Activated CD8-positive, alpha-beta memory T cell treated with anti-CD3 and anti-CD28 coated beads for 4 hours (primary cell): Measurements from ENCODE around the gene SLC37A1.

Experiments used
- DNase-seq, 2 donors: peaks; one replicate each; pipeline ENCODE4 v3.0.0-alpha.2; 2020; ENCODE audit warnings: low read depth in 2 of 2

SLC37A1 gene

DNA sequence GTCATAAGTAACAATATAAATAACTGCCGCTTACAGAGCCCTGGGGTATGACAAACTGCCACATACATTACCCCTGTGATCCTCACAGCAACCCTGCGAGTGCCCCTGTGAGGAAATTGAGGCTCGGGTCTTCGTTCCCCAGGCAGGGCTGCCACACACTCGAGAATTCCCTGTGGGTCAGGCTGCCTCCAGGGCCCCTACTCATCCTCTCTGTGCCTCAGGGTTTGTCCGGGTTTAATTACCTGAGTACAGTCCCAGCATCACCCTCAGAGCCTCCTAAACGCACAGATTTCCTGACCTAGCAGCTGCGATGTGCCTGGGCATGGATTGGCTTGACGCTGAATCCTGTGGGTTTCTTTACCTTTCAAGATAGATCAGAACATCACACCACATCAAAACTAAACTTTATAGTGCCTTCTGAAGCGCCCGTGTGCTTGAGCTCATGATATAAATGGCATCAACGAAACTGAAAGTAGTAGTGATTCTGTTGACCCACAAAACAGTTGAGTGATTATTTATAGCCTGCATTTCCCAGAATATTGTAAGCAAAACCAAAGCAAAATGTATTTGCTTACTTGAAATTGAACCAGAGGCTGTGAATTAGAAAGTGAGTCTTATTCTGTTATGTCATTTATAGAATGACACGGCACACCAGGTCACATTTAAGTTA is 14.0 kb downstream of the SLC37A1 start:
- no peak for DNase-seq

DNA sequence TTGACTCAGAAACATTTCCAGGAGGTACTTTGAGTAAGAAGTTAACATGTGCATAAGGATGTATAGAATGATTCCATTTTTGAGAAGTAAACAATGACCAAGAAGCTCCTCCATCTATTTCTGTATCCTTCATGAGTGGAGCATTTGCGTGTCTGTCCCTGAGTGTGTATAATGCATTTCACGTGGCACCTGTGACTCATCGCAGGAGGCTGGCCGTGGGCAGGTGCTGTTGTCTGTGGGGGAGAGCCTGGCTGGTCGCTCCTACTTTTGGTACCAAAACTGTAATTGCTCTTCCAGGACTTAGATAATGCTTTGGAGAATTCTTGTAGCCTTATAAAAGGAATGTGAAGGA is 16.5 kb downstream of the SLC37A1 start:
- DNase-seq, result no peak

DNA sequence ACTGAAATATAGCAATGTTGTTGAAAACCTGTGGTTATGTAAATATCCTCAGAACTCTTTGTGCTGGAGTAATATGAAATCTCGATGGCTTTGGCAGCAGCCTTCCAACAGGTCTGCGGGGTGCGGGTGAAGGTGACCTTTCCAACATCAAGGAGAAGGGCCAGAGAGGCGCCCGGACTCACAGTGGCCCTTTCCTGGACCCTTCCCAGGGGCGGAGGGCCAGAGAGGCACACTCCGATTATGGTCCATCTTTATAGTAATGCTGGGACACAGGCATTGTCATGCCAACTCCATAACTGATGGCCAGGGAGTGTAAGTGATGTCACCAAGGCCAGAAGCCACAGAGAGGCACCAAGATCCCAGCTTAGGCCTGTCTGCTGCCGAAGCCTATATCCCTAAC is 18.1 kb downstream of the SLC37A1 start:
- no peak for DNase-seq

DNA sequence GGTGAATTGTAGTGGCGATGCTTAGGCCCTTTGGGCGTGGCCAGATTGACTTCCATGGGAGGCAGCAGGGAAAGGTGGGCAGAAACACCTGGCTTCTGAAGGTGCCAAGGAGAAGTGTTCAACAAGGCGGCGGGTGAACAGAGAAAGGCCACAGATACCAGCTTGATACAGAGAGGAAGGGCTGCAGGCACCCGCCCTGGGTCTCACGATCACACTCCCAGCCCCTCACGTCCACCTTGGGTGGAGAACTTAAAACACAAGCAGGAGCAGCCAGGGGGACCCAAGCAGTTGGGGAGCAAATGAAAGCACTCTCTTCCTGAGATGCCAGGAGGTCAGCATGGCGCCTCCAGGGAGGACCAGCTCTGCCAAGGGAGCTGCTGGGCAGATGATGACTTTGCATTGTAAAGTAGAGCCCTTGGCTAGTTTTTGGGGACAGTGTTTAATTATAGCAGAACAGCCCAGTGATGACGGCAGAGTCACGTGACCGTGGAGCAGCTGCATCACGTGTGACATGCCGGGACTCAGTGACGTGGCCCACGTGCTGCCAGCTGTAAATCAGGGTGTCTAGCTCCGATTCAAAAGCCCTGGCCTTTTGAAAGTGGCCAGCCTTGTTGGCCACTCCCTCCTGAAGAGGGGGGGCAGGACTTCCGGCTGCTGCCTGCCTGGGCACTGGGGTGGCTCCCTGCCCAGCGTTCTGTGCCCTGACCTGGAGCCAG is 19.0 kb downstream of the SLC37A1 start:
- DNase-seq, result no peak

DNA sequence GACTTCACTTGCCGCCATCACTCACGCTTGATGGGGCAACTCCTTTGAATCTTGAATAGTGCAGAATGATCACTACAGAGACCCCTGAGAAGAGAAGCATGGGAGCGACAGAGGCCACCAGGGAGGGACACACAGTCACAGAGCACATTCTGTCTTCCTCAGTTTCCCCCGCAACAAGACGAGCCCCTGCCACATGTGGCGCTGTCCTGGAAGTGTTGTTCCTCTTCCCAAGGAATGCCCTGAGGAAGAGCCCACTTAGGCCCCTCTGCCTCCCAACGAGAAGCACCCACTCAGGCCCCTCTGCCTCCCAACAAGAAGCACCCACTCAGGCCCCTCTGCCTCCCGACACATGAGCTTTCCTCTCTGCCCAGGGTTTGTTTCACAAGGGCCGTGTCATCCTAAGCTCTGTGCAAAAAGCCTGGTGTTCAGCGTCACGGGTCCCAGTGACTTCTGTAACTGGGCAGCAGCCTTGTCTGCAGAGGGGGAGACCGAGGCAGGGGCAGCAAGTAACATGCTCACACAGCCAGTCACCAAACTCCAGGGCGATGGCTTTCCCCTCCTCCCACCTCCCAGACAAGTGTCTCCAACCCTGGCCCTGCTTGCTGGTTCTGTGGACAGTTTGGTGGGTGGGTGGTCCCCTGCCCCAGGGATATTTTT is 19.8 kb downstream of the SLC37A1 start:
- no peak for DNase-seq

DNA sequence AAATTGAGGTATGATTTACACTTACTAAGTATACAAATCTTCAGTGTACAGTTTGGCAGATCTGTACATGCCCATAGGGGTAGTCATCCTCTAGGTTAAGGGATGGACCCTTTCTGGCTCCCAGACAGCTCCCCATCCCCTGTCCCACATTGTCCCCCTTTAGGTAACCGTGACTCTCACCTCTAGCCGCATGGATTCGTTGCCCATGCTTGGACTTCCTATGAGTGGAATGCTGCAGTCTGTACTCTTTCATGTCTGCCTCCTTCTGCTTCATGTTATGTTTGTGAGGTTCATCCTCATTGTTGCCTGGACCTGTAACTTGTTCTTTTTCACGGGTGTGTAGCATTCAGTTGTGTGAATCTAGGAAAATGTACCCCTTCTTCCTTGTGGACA is 20.3 kb downstream of the SLC37A1 start:
- no peak for DNase-seq

DNA sequence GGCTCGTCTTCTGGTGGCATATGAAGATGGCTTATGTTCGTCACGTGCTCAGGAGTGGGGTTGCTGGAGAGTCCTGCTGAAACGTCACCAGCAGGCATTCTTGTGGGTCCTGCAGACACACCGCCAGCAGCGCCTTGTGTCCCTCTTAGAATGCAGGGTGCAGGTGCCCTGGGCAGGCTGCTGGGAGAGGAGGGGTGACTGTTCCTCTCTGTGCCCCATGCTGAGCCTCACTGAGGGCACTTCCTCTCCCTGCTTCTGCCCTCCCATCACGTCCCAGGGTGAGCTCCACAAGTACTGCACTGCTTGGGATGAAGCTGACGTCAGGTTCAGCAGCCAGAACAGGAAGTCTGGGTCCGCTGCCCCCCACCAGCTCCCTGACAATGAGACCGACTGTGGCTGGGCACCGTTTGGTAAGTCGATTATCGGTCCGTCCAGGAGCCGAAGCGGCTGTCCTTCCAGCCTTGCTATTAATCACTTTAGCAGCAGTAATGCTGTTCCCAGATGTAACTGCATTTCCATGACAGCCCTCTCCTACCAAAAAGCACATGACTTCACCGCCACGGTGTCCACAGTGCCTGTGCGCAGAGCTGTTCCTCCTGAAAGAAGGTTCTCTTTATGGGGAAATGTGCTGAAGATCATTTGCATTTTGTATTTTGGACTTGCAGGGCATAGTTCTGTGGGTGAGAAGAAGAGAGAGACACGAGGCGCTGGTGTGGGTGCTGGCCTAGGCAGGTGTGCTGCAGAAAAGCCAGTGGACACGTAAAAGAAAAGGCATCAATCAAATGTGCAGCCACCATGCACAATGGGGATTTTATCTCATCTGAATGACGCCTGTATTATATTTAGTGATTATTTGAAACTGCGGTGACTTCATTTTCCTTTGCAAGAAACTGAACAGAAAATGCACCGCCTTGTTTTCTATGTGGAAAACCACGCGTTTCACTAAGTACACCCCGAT is 21.0 kb downstream of the SLC37A1 start:
- DNase-seq, result no peak

DNA sequence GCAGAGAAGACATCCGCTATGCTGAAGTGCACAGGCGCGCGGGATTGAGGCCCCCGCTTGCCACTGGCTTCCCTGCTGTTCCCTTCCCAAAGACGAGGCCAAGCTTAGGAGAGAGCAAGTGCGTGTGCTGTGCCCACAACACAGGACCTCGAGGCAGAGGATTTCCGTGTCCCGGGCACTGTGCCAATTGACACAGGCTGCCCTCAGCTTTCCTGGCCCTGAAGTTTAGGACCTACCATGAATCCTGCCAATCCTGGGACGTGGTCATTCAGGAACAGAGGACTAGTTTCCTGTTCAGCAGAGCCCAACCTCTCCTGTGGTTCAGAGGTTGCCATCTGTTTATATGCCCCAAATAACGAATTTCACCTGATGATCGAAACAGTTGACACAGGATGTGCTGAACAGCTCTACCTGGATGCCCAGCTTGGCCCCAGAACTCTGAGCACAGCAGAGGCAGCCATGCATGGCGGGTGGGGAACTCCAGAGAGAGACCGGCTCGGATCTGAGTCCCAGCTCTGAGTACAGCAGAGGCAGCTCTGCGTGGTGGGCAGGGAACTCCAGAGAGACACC is 22.0 kb downstream of the SLC37A1 start:
- no peak for DNase-seq

DNA sequence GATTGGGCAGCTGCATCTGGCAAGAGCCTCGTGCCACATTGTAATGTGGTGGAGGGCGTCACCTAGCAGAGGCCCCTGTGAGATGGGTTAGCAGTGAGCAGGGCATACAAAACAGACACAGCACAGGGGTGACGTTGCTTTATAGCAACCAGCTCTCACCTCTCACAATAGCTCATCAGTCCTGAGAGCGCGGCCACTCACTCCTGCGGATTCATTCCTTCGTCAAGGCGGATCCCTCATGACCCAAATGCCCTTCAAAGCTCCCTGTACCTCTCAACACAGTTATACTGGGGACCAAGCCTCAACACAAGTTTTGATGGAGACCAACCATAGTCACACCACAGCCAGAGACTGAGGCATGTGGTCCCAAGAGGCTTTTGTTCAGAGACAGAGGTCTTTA is 22.9 kb downstream of the SLC37A1 start:
- DNase-seq, result no peak

DNA sequence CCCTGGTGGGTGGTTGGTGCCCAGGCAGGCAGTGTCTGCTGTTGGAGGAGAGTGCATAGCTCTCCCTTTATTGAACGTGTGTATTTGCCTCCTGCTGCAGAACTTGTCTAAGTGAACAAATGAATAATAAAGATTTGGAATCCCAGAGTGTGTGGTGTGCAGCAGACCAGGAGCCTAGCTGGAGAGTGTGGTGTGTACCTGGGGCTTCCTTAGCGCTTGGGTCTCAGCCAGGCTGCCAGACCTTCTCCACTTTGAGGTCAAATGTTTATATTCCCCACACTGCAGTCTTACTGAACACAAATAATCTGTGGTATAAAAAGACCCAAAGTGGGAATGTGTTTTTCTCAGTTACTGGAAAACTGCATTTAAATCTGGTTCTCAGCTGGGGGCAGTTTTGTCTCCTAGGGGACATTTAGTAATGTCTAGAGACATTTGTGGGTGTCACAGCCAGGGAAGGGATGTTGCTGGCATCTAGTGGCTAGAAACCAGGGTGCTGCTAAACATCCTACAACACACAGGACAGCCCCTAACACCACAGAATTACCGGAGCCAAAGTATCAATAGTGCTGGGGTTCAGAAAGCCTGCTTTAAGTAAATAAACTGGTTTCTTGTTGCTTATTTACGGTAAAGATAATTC is 23.6 kb downstream of the SLC37A1 start:
- DNase-seq, result no peak

DNA sequence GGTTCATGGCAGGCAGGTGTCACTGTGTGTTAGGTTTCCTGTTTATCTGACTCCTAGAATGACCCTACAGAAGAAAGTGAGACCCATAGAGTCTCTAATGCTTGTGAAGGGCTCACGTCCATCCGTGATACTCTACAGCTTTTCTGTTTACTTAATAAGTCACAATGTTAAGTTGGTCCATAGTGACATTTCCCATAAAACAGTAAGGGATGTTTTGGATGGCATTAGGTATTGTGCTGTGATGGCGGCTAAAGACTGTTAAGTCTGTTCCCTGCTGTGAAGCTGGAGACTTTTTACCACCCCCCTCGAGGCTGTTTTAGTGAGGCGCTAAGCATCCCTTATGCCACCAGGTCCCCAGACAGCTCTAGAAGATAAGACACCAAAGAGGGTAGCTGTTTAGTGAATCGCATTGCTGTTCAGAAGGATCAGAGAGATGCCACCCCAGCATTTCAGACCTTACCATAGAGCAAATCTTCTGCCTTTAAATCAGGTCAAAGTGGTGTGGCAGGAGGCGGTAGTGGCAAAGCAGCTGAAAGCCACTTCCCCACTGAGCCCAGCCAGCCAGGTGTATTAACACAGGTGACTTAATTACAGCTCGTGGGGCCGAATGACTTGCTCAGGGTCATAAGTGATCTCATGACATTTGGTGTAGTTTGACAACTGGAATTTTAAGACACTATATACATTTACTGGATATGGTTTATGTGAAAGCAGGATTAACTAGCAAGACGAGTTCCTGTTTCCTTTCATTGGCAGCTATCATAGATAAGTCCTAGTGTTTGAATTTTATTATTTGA is 25.0 kb downstream of the SLC37A1 start:
- DNase-seq, result no peak

DNA sequence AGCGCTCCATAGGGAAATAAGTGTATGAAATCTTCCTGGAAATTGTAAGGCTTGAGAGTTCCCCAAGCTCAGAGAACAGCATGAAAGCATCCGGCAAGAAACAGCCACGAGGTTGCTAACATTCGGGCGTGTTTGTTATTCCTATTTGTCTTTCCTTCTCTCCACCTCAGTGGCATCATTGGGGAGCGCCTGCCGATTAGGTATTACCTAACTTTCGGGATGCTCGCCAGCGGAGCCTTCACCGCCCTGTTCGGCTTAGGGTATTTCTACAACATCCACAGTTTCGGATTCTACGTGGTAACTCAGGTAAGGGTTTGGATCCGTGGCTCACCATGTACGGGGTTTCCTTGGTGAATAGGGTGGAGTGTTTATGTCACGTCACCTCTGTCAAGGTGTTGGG is 25.7 kb downstream of the SLC37A1 start:
- no peak for DNase-seq

DNA sequence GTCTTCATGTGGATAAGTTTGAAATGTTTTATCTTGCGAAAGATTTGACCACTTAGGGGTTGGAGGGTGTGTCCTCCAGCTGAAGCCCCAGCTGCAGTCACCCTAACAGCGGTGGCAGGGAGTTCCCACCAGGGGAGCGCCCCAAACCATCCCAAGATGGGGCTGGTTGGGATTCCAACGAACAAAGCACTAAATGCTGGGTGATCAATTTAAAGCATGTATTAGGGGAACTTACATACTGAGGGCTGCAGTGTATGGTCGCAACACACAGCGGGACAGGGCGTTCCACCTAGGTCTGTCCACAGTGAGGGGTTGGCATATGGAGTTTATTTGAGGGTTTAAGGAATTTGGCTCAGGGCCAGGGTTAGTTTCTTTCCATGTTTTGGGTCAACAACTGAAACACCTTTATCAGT is 26.3 kb downstream of the SLC37A1 start:
- DNase-seq, result no peak

DNA sequence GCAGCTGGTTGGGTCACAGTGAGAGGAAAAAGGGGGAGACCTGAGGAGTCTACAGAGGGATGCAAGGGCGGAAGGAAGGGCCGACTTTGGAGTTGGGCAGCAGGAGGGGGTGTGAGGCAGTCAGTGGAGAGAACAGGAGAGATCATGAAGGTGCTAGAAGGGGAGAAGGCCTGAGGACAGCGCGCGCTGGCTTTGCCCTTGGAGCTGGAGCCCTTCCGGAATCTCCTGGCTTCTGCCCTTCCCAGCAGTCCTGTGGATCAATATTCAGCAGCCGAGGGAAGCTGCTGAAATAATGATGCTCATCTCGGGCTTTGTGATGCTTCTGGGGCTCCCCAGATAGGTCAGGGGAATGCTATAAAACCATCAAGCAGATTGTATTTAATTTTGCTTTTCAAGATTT is 26.7 kb downstream of the SLC37A1 start:
- DNase-seq, result no peak

DNA sequence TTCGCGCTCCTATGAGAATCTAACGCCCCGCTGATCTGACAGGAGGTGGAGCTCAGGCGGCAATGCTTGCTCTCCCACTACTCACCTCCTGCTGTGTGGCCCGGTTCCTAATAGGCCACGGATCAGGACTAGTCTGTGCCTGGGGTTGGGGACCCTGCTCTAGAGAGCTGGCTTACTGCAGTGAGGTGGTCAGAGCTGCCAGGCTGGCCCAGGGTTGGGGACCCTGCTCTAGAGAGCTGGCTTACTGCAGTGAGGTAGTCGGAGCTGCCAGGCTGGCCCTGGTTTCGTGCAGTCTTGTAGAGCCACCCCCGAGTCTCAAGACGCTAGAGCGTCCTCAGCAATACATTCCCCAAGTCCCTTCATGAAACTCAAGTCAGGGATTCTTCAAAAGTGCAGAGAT is 27.5 kb downstream of the SLC37A1 start:
- no peak for DNase-seq

DNA sequence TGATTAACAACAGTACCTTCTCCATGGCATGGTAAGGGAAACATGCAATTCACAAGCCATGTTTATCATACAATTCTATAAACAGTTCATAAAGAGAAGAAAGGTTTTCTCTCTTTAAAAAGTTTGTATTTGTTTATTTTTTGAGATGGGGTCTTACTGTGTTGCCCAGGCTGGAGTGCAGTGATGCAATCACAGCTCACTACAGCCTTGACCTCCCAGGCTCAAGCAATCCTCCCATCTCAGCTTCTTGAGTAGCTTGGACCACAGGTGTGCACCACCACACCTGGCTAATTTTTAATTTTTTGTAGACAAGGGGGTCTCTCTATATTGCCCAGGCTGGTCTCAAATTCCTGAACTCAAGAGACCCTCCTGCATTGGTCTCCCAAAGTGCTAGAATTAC is 28.0 kb downstream of the SLC37A1 start:
- DNase-seq, result no peak

DNA sequence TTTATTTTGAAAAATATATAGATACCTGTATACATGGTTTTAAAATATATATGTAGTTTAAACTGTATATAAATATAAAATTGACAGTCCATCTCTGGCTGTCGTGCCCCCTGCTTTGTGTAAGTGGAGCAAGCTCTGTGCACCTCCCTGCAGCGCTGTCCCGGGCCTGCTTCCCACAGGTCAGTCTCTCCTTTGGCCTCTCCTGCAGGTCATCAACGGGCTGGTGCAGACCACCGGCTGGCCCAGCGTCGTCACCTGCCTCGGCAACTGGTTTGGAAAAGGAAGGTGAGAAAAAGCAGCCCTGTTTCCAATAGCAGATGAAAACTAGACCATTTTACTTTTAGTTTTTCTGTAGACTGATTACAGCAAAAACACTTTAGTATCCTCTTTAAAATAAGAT is 28.5 kb downstream of the SLC37A1 start:
- no peak for DNase-seq

DNA sequence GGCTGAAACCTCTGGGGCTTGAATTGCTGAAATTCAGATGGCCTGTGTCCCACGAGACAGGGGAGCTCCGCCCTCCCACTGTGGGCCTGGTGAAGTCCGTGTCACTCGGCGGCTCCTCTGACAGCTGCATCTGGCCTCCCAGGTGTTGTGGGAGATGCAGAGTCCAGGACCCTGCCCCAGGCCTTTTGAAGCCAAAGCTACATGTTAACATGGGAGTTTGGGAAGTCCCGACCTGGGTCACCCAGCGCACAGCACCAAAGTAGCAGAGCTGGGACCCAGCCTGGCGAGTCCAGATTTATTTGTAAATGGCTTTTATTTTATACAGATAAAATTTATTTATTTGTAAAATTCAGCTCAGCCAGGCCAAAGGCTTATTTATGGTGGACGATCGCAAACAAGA is 28.9 kb downstream of the SLC37A1 start:
- DNase-seq, result no peak

DNA sequence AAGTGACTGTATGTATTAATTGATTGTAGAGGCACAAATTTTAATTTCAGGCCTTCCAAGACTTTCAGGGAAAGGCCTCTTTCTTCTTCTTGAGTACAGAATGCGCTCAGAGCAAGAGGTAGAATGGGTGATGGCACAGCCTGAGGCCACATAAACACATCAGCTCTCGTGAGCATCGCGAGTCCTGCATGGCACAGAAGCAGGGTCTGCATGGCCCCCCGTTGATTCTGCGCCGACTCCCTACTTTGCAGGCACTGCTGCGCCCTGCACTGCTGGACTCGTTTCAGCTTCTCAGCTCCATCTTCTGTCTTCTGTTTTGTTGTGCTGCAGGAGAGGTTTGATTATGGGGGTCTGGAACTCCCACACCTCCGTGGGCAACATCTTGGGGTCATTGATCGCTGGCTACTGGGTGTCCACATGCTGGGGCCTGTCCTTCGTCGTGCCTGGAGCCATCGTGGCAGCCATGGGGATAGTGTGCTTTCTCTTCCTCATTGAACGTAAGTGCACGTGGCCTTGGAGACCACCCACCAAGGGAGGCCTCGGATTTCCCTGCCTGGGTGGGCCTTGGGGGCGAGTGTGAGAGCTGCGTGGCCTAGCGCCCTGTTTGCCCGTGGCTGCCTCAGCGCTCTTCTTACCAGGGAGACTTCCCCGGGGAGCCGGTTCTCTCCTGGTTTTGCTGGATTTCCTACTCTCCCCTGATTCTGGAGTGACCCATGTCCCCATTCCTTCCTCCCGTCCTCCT is 29.6 kb downstream of the SLC37A1 start:
- no peak for DNase-seq

DNA sequence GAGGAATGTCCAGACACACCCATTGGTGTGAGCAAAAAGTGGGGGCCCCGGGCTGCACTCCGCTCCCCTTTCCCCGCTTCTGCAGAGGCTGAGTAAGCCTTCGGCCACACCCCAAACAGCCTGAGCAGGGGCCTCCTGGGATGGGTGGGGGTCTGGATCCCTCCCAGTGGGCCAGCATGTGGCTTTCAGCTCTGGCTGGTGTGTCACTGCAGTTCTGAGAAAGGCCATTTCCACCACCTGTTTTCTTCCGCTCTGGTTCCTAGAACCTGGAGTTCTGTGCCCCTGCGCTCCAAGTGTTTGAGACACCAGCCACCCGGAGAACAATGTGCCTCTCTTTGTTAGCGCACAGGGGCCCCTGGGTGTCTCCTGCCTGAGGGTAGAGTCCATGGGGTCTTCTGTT is 30.9 kb downstream of the SLC37A1 start:
- no peak for DNase-seq
